Raji (cell line): Measurements from ENCODE around the gene RMDN3.

Experiments
- POLR2A ChIP-seq: IDR thresholded peaks from 2 replicates; pipeline ENCODE4 v1.6.1; 2011; ENCODE audit warnings: low read depth, low read length, control low read depth; ENCODE audit not compliant: insufficient read depth

RMDN3 gene

DNA sequence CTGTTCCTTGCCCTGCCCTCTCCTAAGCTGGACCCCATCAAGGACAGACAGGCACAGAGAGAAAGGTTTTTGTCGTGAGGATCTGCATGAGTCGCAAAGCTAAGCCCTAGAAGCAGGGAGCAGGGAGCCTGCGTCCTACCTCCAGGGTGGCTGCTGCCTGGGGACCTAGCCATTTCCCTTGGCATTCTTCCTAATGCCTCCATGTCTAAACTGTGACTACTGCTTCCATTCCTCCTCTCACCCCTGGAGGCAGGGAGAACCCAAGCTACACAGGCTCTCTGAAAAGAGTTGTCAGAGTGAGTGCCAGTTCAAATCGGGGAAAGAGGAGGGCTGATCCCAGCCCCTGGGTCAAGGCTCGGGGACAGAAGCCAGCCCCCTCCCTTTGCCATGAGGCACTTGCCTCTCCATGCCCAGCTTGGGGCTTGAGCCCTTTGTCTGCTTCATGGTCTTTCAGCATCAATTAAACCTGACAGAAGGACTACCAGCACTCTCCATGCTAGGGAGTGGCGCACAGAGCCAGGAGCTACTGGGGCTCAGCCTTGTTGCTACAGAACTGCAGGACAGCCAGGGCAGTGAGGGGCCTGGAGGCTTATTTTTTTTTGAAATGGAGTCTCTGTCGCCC lies 11.3 kb upstream of the RMDN3 start:
- no peak for TF ChIP-seq POLR2A

DNA sequence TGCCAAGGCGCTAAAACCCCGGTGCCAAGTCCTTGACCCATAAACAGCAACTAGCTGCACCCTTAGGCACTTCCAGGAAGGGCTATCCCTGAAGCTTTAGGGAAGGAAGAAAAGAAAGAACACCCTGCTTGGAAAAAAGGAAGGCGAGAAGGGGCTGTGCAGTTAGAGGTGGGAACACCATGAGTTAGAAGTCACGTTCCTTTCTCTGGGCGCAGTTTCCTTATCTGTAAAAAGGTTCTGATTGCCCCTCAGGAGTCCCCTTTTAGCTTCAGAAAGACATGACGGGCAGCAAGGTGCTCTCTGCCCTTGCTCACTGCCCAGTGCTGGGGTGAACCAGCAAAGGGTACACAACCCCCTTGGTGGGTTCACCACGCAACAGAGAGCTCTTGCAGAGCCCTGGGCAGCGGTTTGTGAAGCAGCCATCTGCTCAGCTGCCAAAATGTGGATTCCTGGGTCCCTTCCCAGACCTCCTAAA lies 9.6 kb upstream of the RMDN3 start:
- no peak for TF ChIP-seq POLR2A

DNA sequence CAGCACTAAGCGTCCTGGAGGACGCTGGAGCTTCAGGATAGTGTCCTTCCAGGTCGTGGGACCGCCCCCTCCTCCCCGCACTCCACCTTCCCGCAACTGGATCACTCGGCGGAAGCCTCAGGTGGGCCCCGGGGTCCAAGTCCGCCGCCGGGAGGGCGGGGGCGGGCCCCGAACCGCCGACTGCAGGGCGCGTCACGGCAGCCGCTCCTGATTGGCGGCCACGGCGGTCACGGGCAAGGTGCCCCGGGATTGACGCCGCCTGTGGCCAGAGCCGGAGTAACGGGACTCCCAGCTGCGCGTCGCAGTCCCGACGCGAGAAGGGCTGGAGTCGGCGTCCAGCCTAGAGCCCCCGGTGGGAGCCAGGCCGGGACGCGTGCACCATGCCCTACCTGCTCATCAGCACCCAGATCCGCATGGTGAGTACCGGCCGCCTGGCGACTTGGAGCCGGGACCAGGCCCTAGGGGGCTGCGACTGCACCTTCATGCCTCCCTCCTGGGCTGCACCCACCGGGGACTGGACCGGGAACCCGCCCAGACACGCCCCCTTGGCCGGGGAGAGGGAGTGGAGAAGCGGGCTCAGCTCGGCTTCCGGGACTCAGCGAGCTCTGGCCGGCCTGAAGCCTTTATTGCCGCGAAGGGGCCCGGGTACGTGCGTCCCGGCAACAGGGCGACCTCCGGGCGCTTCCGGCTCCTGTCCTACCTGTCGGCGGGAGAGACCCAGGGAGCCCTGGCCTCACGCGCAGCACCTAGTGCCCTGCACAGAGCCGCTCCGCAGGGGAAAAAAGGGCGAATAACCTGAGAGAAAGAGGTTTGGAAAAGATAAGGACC lies 9.0 kb upstream of the RMDN3 start, which contains the start of gene GCHFR:
GCHFR (plus strand) TSS at position 268 of the 828 bp plus-strand sequence; CDS start at position 381, 113 bp downstream.
- peak; percentile 86 for TF ChIP-seq POLR2A

DNA sequence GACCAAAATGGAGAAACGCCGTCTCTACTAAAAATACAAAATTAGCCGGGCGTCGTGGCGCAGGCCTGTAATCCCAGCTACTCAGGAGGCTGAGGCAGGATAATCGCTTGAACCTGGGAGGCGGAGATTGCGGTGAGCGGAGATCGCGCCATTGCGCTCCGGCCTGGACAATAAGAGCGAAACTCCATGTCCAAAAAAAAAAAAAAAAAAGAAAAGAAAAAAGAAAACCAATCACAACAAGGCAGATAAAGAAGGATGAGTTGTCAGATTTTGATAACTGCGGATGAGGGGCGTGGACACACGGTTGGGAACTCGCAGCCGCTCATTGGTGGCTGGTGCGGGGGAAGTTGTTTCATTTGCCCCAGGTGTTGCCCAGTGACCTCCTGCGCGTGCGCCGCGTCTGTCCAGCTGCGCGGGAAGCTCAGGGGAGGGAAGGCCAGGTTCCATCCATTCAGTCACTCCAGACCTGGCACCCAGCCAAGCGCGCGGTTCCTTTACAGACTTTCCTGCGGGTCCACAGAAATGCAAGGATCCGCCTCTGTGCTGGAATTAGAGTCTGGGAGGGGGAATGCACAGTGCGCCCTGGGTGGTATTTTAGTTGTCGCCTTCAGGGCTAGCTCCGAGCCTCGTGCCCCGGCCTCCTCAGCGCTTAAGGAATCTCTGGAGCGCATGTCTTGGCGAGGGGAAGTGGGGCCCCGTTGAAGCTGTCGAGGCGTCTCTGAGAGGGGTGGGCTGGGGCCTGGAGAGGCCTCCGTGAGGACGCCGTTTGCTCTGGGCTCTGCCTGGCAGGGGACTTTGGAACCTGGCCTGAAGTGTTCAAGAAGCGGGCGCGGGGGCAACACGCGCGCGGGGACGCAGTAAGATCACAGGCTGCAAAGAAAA lies 8.1 kb upstream of the RMDN3 start:
- TF ChIP-seq POLR2A: no peak

DNA sequence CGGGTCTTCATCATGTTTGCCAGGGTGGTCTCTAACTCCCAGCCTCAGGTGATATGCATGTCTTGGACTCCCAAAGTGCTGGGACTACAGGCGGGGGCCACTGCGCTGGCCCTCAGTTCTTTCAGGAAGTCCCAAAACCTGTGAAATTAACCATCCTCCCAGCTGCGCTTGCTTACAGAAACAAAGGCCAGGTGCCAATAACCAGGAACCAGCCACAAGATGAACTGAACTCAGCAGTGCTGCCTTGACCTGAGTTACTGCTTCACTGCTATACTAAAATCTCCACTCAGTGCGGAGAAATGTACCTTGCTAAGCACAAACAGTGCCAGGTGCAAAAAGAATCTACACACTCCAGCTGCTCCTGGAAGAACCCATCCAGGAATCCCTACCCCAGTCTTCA lies 4.9 kb upstream of the RMDN3 start:
- TF ChIP-seq POLR2A: no peak

DNA sequence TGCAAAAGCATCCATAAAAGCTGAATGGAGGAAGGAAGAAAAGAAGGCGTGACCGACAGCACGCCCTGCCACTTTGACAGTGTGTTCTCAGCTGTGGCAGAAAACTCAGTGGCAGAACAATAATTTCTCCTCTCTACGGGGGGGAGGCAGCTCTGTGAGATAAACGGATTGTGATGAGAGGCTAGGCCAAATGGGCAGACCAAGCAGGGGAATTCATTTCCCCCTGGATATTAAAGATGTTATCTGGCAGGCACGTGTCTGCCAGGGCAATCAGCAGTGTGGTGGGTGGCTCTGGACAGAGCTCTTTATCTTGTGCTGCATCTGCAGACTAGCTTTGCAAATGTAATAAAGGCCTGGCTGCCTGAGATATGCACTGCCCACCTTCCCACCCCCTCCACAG lies 1.9 kb upstream of the RMDN3 start:
- TF ChIP-seq POLR2A: no peak

GRCh38 chr15:40755812-40756208 lies 756 bp upstream of the RMDN3 start:
- TF ChIP-seq POLR2A: no peak

GRCh38 chr15:40754574-40754882 lies 526 bp downstream of the RMDN3 start:
- TF ChIP-seq POLR2A: no peak

DNA sequence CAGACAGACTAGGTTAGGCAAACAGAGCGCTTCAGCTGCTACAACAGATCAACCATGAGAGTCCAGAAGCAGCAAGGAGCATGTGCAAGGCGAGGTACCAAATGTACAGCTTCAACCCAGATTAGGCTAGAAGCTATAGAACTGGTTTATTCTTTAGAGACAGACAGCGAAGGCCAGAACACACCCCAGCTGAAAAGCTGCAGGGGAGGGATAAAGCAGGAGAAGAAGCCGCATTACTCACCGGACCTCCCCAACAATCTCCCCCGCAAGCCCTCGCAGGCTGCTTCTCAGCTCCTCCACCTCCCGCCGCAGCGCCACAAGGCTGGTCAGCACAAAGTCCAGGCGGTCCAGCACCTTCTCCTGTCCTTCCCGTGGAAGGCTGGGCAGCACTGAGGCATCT lies 3.3 kb downstream of the RMDN3 start:
- TF ChIP-seq POLR2A: no peak

DNA sequence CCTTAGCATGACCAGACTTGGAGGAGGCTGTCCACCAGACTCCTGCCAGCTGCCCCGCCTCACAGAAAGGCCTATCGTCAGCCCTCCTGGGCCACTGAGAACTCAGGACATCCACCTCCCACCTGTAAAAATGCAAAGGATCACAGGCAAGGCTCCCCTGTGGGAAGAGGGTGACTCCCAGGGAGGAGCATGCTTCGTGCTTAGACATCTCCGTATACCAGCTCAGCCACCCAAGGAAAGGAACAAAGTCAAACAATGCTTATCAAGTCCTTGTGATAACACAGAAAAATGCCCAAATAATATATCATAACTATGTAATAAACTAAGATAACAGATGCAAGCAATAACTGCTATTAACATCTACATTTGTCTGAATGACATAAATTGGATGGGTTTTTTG lies 4.2 kb downstream of the RMDN3 start:
- no peak for TF ChIP-seq POLR2A

- no peak for TF ChIP-seq POLR2A
These were observed 5.9 kb downstream of the RMDN3 start for GRCh38 chr15:40749151-40749630.

DNA sequence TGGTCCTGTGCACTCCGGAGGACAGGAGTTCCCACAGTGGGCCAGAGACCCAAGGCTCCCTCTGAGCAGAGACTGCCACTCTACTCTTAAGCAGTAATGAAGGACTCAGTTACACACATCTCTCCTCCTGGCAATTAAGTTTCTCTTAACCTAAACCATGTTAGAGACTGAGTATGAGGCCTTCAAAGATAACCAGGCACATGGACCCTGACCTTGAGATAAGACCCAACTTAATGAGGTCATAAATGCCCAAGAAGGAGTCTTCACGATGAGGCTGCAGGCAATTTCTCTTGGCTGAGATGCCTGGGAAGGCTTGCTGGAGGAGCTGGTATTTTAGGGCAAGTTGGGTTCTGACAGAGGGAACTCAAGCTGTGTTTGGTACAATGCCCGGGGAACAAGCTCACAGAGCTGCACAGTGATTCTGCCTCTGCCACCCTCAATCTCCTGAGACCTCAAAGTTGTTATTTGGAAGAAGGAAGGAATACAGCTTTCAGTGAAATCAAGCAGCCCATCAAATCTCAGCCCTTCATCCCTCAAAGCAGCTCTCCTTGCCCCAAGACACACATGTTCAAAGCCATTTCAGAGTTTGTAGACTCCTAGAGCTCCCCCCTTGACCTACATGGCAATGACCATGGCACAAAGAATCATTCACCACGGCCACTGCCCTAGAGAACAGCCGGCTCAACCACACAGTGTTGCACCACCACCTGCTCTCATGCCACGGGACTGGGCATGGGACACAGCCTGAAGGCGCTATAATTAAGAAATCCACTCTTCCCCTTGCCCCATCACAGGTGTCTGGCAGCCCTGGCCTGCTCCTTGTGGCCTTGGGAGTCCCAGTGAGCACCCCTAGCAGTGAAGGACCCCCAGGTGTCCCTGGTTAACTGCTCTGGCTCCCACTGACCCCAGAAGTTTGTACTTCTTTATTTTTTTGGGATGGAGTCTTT lies 7.1 kb downstream of the RMDN3 start:
- no peak for TF ChIP-seq POLR2A

- TF ChIP-seq POLR2A: no peak
These were observed 8.1 kb downstream of the RMDN3 start for GRCh38 chr15:40746916-40747418.

GRCh38 chr15:40744815-40745152 lies 10.3 kb downstream of the RMDN3 start:
- TF ChIP-seq POLR2A: no peak

GRCh38 chr15:40743921-40744814 lies 10.9 kb downstream of the RMDN3 start:
- TF ChIP-seq POLR2A: no peak
